ENCODE results near the gene ADCY1.

The ADCY1 gene

GRCh38 chr7:45677311-45677900 is 103.2 kb downstream of the ADCY1 start:
- no peak for DNase-seq (ENCODE audit: low read depth)

GRCh38 chr7:45679516-45679915 is 105.3 kb downstream of the ADCY1 start:
- no peak for DNase-seq (ENCODE audit: low read depth)

- no peak for DNase-seq (ENCODE audit: low read depth)
Observed at GRCh38 chr7:45680776-45681175, 106.6 kb downstream of the ADCY1 start.

GRCh38 chr7:45681596-45682357 is 107.6 kb downstream of the ADCY1 start:
- DNase-seq (ENCODE audit: low read depth), result no peak

- DNase-seq (ENCODE audit: low read depth), result no peak
Observed at GRCh38 chr7:45682358-45682735, 108.2 kb downstream of the ADCY1 start.

- DNase-seq (ENCODE audit: low read depth), result no peak
Observed at GRCh38 chr7:45682836-45683555, 108.8 kb downstream of the ADCY1 start.

GRCh38 chr7:45683556-45684148 is 109.5 kb downstream of the ADCY1 start:
- DNase-seq (ENCODE audit: low read depth), result no peak

- DNase-seq (ENCODE audit: low read depth), result no peak
Observed at GRCh38 chr7:45684910-45685618, 110.9 kb downstream of the ADCY1 start.

- DNase-seq (ENCODE audit: low read depth), result no peak
Observed at GRCh38 chr7:45685619-45686240, 111.6 kb downstream of the ADCY1 start.

GRCh38 chr7:45686441-45687184 is 112.4 kb downstream of the ADCY1 start:
- DNase-seq (ENCODE audit: low read depth), result no peak

GRCh38 chr7:45687185-45687560 is 113.0 kb downstream of the ADCY1 start:
- no peak for DNase-seq (ENCODE audit: low read depth)

- no peak for DNase-seq (ENCODE audit: low read depth)
Observed at GRCh38 chr7:45687721-45688120, 113.6 kb downstream of the ADCY1 start.

GRCh38 chr7:45688382-45688781 is 114.2 kb downstream of the ADCY1 start:
- no peak for DNase-seq (ENCODE audit: low read depth)

GRCh38 chr7:45689011-45689796 is 115.0 kb downstream of the ADCY1 start:
- DNase-seq (ENCODE audit: low read depth), result no peak

GRCh38 chr7:45689797-45690761 is 115.9 kb downstream of the ADCY1 start:
- no peak for DNase-seq (ENCODE audit: low read depth)

GRCh38 chr7:45690762-45691150 is 116.6 kb downstream of the ADCY1 start:
- DNase-seq (ENCODE audit: low read depth), result no peak

- DNase-seq (ENCODE audit: low read depth), result no peak
Observed at GRCh38 chr7:45691155-45691656, 117.0 kb downstream of the ADCY1 start.

GRCh38 chr7:45692031-45692430 is 117.9 kb downstream of the ADCY1 start:
- no peak for DNase-seq (ENCODE audit: low read depth)

Data from activated gamma-delta T cell treated with anti-CD3 and anti-CD28 coated beads, Interleukin-2, amount 50 U/mL, for 16 hours (primary cell).